Breast epithelium (tissue), 4 donors: ENCODE results near the gene ZNF48. TPM values are rescaled to one million over a fixed set of nuclear protein-coding genes. Genes with fewer than 3 reads are reported as not detected.

Experiments
- DNase-seq, 2 donors: peaks; one replicate each; pipeline ENCODE4 v3.0.0-alpha.2; 2019; ENCODE audit warnings: low spot score in 2 of 2
- H3K27ac ChIP-seq, 2 donors: fragments of 200-600 bp; sonication (generic) in 1 of 2; one replicate each; pipeline ENCODE4 v1.5.1; 2016 to 2019; ENCODE audit warnings: mild to moderate bottlenecking in 1 of 2
- H3K27me3 ChIP-seq, 2 donors: fragments of 200-600 bp; sonication (generic) in 1 of 2; one replicate each; pipeline versions ENCODE4 v1.5.1 to v1.6.0; 2017 to 2019; ENCODE audit warnings: control low read depth in 1 of 2, mild to moderate bottlenecking in 1 of 2
- H3K36me3 ChIP-seq: fragments of 200-600 bp; one replicate; pipeline ENCODE4 v1.5.1; 2019
- H3K4me1 ChIP-seq, 2 donors: fragments of 200-600 bp; sonication (generic); one replicate each; pipeline ENCODE4 v1.5.1; 2016 to 2019; ENCODE audit warnings: control low read depth in 1 of 2
- H3K4me3 ChIP-seq, 3 donors: fragments of 200-600 bp; sonication (generic); 1 replicate in 2 of 3; 2 replicates in 1 of 3; pipeline ENCODE4 v1.5.1; 2016 to 2019; ENCODE audit warnings: mild to moderate bottlenecking in 3 of 3, moderate library complexity in 2 of 3
- H3K9me3 ChIP-seq, 2 donors: fragments of 200-600 bp; sonication (generic) in 1 of 2; one replicate each; pipeline ENCODE4 v1.5.1; 2016 to 2019; ENCODE audit warnings: control low read depth in 1 of 2
- CTCF ChIP-seq, 3 donors: fragments of 450-650 bp; IDR thresholded peaks; one replicate each; pipeline ENCODE4 v1.5.1; 2016 to 2017; ENCODE audit warnings: antibody characterized with exemption in 3 of 3, mild to moderate bottlenecking in 3 of 3, moderate library complexity in 3 of 3
- POLR2A ChIP-seq: fragments of 450-650 bp; IDR thresholded peaks from one replicate; pipeline ENCODE4 v1.6.1; 2016; ENCODE audit warnings: antibody characterized with exemption, mild to moderate bottlenecking, moderate library complexity
- POLR2AphosphoS5 ChIP-seq, 3 donors: sonication (generic); formaldehyde crosslinking; IDR thresholded peaks; one replicate each; pipeline ENCODE4 v1.6.1; 2017; ENCODE audit warnings: antibody characterized with exemption in 3 of 3
- intact Hi-C: fragments of 100-400 bp; cut with DNase I; formaldehyde crosslinking; loops from one replicate; pipeline ENCODE4 v1.15.1; 2023; ENCODE audit warnings: low total_unique reads
- total RNA-seq, 3 donors: library from RNA; depleted of rRNA; stranded (reverse); fragments of >200 nt; gene quantifications; one replicate each; pipeline ENCODE4 v1.1.0, GENCODE V29; 2016

ZNF48 gene
- total RNA-seq, 3 donors from 2014 or later: 4.8 to 9.5 (median 6.2) TPM

DNA sequence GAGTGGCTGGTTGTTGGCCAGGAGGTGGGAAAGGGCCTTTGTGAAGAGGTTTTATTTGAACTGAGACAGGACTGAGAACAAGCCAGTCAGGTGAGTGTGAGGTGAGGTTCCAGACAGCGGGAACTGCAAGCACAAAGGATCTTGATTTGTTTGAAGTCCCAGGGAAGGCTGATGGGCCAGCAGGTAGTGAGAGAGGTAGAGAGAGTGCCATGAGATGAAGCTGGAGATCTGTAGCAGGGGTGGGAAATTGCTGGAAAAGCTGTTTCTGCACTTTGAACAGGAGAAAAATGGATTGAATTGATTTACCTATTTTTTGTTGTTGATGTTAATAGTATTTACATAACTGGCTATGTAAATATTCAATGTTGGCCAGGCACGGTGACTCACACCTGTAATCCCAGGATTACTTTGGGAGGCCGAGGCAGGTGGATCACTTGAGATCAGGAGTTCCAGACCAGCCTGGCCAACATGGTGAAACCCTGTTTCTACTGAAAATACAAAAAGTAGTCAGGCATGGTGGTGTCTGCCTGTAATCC lies 42.4 kb downstream of the ZNF48 start:
- intact Hi-C loops: no loop called here
- Histone ChIP-seq H3K27me3 (no peaks in the 10 kb centered on the region), H3K4me1 (no peaks in the 10 kb centered on the region), H3K9me3 (no peaks in the 10 kb centered on the region), H3K36me3 (no peaks in the 10 kb centered on the region), H3K27ac (no peak overlapping the region), H3K4me3 (no peak overlapping the region)
- no peak for DNase-seq
- TF ChIP-seq POLR2AphosphoS5 (IDR thresholded peaks at IDR 0.05): no peak
- no peak for TF ChIP-seq CTCF (IDR thresholded peaks at IDR 0.05)
- no peak for TF ChIP-seq POLR2A

DNA sequence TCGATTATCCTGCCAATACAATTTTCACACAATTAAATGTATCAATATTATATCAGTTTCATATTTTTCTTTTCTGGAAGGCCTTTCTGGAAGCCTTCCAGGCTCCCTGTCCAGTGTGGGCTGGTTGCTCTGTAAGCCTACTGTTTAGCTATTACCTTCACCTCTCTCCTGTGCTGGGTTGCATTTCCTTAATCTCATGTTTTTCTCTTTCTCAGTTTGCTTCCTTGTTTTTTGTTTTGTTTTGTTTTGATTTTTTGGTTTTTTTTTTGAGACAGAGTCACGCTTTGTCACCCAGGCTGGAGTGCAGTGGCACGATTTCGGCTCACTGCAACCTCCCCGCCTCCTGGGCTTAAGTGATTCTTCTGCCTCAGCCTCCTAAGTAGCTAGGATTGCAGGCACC lies 43.6 kb downstream of the ZNF48 start:
- Histone ChIP-seq H3K9me3 (no peaks in the 10 kb centered on the region), H3K36me3 (no peaks in the 10 kb centered on the region), H3K4me3 (no peak overlapping the region), H3K27ac (no peak overlapping the region), H3K27me3 (no peaks in the 10 kb centered on the region), H3K4me1 (peaks cover 0 to under 1% of the 10 kb centered on the region in 2 donors)
- no peak for DNase-seq
- intact Hi-C loops: no loop called here
- TF ChIP-seq POLR2AphosphoS5 (IDR thresholded peaks at IDR 0.05) (no peak), POLR2A (no peak), CTCF (IDR thresholded peaks at IDR 0.05) (no peak)

GRCh38 chr16:30439720-30440348 lies 44.6 kb downstream of the ZNF48 start:
- Histone ChIP-seq H3K27ac (no peak overlapping the region), H3K27me3 (no peaks in the 10 kb centered on the region), H3K36me3 (no peaks in the 10 kb centered on the region), H3K4me3 (no peak overlapping the region), H3K9me3 (no peaks in the 10 kb centered on the region), H3K4me1 (peaks cover 3 to 10% of the 10 kb centered on the region in 2 donors)
- DNase-seq: no peak
- intact Hi-C loops: no loop called here
- TF ChIP-seq POLR2AphosphoS5 (IDR thresholded peaks at IDR 0.05) (no peak), CTCF (IDR thresholded peaks at IDR 0.05) (no peak), POLR2A (no peak)

GRCh38 chr16:30443631-30444030 lies 48.4 kb downstream of the ZNF48 start:
- Histone ChIP-seq H3K4me1 (peaks cover 3 to 12% of the 10 kb centered on the region in 2 donors), H3K36me3 (no peaks in the 10 kb centered on the region), H3K27me3 (no peaks in the 10 kb centered on the region), H3K4me3 (no peak overlapping the region), H3K9me3 (no peaks in the 10 kb centered on the region), H3K27ac (no peak overlapping the region)
- intact Hi-C loops: no loop called here
- no peak for TF ChIP-seq POLR2A
- no peak for TF ChIP-seq POLR2AphosphoS5 (IDR thresholded peaks at IDR 0.05)
- no peak for TF ChIP-seq CTCF (IDR thresholded peaks at IDR 0.05)
- no peak for DNase-seq

GRCh38 chr16:30444231-30445148 lies 49.3 kb downstream of the ZNF48 start:
- H3K27me3 ChIP-seq: no peaks in the 10 kb centered on the region
- no peaks in the 10 kb centered on the region for H3K36me3 ChIP-seq
- peaks cover 3 to 12% of the 10 kb centered on the region in 2 donors for H3K4me1 ChIP-seq
- H3K4me3 ChIP-seq: peak overlapping the region; percentile 60 to 93 (median 91)
- no peaks in the 10 kb centered on the region for H3K9me3 ChIP-seq
- peak overlapping the region; percentile 90 to 97 for H3K27ac ChIP-seq
- TF ChIP-seq POLR2AphosphoS5 (IDR thresholded peaks at IDR 0.05) (no peak), CTCF (IDR thresholded peaks at IDR 0.05) (no peak), POLR2A (no peak)
- no peak for DNase-seq
- intact Hi-C loops: no loop called here
